ENCODE results near the gene FBN3.
"Not testable (repeated sequence)": the region's sequence is repeated elsewhere in the genome, so short reads cannot be mapped to it uniquely, and the experiment has no call there.

Gene FBN3

DNA sequence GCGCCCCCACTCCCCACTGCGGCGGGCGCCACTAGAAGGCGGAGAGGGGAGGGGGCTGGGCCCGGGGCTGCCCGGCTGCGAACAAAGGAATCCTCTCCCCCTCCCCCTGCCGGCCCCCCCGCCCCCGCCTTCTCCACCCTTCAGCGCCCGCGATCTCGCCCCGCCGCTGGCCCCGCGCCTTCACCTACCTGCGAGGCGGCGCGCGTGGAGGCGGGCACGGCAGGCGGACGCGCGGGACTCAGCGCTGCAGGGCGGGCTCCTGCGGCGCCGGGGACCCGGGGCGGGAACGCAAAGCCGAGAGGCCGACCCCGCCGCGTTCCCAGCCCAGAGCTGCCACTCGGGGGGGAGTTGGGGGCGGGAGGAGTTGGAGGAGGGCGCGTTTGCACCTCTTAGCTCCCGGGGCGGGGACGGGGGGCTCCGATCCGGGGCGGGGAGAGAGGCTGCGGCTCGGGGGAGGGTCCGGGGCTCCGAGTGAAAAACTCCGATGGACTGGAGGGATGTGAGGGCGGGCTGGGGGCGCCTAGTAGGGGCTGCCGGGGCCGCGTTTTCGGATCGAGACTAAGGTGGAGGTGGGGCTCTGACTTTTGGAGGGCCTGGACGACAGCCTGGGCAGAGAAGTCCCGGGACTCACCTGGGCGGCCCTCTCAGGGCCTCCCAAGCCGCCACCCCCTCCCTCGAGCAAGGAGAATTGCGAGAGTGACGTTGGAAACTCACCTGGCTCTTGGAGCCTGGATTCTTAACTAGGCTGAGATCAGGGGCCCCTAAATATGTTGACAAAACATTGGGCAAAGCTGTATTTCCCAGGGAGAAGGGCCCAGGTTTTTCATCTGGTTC, at the start of gene FBN3:
TSS of gene FBN3 (minus strand) at position 332 of the 834 bp plus-strand sequence. CDS start 2,112 bp downstream, outside the sequence.
- DNase-seq = no peak

DNA sequence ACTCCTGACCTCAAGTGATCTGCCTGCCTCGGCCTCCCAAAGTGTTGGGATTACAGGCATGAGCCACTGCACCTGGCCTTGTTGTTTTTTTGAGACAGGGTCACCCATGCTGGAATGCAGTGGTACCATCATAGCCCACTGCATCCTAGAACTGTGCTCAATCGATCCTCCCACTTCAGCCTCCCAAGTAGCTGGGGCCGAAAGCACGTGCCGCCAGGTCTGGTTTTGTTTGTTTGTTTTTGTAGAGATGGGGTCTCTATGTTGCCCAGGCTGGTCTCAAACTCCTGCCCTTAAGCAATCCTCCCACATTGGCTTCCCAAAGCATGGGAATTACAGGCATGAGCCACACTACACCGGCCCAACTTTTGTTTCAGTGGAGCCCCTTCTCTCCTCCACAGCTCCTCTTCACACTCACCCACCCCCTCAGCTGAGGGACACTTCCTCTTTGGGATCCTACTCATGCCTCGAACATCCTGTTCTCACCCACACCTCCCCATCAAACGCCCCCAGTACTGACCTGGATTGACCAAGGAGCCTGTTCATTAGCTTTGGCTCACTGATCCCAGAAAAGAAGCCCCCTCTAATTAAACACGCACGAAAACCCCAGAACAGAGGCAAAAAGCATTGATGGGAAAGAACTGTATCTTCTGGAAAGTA, 47.0 kb upstream of the FBN3 start:
- DNase-seq = no peak

DNA sequence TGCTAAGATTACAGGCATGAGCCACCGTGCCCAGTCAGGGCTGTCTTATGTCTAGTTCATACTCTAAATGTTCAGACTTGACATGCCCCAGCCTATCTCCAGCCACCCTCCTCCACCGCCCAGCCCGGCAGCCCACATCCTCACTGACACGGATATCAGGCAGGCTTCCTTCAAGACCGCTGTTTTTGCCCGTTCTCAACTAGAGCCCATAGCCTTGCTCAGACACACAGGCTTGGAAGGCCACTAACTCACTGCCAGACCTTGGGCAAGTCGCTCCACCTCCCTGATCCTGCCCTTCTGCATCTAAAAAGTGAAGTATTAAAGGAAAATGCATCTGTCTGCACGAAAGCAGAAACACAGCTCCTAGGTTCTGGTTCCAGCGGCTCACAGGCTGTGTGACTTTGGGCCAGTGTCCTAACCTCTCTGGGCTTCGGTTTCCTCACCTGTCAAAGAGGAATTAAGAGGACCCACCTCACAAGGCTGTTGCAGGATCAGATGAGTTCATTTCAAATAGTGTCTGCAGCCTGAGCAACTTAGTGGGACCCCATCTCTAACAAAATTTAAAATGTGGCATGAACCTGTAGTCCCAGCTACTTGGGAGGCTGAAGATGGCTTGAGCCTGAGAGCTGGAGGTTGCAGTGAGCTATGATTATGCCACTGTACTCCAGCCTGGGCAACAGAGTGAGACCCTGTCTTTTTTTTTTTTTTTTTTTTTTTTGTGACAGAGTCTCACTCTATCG, 45.3 kb upstream of the FBN3 start:
- no peak for DNase-seq

DNA sequence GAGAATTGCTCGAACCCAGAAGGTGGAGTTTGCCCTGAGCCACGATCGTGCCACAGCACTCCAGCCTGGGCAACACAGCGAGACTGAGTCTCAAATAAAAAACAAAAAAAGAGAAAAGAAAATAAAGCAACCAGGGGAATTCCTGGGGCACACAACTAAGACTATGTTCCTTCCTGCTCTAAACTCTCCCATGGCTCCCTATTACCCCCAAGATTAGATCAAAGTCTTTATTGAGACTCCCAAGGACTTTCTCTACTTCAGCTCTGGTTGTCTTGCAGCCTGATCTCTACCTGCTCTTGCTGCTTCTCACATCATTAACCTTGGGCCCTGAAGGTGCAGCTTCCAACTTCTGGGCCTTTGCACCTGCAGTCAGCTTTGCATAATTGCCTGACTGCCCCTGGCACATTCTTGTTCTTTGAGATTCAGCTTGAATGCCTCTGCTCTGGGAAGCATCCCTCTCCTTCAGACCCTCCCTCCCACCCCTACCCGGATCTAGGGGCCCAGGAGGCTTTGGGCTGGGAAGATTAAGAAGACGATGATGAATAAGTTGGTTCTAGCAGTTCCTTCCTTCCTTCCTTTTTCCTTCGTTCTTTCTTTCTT, 42.9 kb upstream of the FBN3 start:
- no peak for DNase-seq

DNA sequence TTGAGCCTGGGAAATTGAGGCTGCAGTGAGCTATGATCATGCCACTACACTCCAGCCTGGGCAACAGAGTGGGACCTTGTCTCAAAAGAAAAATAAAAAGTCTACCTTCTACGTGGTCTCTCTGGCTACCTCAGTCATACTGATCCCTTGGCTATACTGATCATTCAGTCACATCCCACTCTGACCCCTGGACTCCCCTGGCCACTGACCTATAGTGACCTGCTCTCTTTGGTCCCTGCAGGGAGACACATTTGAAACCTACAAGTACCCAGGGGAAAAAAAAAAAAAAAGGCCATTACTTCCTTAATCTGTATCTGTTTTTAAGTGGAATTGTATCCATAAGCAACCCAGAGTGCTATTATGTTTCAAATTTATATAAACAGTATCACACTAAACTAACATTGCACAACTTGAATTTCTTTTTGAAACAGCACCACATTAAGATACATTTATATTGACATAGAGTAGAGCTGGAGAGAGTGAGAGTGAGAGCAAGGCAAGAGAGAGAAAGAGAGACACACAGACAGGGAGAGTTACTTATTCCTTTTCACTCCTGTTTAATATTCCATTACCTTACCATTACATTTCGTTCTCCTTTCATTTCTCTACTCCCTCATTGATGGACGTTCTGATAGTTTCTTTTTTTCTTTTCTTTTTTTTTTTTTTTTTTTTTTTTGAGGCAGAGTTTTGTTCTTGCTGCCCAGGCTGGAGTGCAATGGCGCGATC, 36.1 kb upstream of the FBN3 start:
- no peak for DNase-seq

DNA sequence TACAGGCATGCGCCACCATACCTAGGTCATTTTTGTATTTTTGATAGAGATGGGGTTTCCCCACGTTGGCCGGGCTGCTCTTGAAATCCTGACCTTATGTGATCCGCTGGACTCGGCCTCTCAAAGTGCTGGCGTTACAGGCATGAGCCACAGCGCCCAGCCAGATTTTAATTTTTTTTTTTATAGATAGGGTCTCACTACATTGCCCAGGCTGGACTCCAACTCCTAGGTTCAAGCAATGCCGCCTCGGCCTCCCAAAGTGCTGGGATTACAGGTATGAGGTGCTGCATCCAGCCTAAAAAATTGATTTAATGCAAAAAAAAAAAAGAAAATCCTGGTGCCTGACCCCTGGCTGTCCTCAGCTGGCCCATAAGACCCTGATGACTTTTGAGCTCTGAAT, 34.9 kb upstream of the FBN3 start:
- DNase-seq = no peak

DNA sequence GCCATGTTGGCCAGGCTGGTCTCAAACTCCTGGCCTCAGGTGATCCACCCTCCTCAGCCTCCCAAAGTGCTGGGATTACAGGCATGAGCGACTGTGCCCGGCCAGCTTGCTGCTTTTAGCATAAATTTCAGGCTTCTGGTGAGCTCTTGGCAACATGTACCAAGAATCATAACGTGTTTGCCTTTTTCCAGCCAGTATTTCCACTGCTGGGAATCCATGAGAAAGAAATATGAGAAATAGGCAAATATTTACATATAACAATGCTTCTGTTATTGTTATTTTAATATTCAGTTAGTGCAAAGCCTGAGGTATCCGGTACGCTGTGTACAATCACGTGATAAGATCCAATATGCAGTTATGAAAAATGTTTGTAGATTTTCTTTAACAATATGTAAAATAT, 30.6 kb upstream of the FBN3 start:
- no peak for DNase-seq

DNA sequence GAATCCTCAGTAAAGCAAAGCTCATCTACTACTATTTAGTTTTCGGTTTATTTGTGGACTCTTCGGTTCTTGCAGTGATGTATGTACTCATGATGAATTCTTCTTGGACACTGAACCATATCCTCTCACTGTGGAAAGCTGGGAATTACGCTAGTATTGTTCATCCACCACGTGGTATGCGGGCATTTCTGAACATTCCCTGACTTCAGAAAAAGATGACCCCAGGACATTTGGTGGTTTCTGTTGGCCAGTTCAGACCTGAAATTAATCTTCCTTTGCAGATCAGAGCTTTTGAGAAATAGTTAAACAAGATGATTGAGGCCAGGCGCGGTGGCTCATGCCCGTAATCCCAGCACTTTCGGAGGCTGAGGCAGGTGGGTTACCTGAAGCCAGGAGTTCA, 25.3 kb upstream of the FBN3 start:
- DNase-seq = no peak

DNA sequence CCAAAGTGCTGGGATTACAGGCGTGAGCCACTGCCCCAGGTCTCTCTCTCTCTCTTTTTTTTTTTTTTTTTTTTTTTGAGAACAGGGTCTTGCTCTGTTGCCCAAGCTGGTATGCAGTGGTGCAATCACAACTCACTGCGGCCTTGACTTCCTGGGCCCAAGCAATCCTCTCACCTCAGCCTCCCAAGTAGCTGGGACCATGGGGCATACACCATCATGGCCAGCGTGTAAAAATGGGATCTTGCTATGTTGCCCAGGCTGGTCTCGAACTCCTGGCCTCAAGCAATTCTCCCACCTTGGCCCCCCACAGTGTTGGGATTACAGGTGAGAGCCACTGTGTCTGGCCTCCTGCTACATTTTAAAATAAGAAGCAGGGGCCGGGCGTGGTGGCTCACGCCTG, 19.1 kb upstream of the FBN3 start:
- no peak for DNase-seq

DNA sequence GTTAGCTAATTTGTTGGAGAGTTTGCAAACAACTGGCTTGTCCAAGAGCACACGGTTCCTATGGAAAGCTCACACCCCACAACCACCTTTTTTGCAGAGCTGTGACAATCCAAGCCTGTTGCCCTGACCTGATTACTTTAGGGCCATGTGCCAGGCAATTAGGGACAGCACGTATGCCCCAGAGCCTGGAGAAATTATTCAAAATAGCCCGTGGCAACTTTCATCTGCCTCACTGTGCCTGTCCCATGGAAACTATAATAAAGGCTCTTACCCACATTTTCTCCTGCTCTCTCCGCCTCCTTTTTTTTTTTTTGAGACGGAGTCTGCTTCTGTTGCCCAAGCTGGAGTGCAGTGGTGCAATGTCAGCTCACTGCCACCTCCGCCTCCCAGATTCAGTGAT, 18.6 kb upstream of the FBN3 start:
- no peak for DNase-seq

DNA sequence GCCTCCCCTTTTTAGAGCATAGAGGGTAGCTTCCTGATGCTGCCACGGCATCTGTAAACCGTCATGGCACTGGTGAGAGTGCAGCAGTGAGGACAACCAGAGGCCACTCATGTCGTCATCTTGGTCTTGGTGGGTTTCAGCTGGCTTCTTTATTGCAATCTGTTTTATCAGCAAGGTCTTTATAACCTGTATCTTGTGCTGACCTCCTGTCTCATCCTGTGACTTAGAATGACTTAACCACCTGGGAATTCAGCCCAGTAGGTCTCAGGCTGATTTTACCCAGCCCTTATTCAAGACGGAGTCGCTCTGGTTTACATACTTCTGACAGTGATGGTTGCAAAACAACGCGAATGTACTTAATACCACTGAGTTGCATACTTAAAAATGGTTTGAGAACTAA, 14.4 kb upstream of the FBN3 start:
- no peak for DNase-seq

DNA sequence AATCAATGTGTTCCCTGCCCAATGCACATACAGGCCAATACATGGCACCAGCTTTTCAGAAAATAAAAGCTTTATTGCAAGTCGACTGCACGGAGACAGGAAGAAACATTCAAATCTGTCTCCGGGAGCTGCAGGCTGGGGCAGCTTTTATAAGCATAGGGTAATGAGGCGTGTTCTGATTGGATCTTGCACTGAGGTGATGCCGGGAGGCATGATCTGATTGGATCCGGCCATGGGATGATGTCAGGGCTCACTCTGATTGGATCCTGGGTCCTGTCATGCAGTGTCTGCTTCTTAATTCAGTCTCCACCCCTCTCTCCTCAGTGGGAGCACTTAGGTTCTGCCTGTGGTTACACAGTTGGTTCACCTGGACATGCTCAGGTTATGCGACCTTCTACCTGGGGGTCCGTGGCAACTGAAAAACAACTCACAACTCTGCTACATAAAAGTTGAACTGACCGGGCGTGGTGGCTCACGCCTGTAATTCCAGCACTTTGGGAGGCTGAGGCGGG, 11.8 kb upstream of the FBN3 start:
- no peak for DNase-seq

DNA sequence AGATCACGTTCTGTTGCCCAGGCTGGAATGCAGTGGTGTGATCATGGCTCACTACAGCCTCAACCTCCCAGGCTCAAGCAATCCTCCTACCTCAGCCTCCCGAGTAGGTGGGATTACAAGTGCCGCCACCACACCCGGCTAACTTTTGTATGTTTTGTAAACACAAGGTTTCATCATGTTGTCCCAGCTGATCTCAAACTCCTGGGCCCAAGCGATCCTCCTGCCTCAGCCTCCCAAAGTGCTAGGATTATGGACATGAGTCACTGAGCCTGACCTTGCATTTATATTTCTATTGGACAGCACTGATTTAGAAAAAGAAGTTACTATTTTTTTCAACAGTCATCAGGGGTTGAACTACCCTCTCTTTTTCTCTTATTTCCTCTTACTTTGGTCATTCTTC, 9.9 kb upstream of the FBN3 start:
- DNase-seq = not testable (repeated sequence)

DNA sequence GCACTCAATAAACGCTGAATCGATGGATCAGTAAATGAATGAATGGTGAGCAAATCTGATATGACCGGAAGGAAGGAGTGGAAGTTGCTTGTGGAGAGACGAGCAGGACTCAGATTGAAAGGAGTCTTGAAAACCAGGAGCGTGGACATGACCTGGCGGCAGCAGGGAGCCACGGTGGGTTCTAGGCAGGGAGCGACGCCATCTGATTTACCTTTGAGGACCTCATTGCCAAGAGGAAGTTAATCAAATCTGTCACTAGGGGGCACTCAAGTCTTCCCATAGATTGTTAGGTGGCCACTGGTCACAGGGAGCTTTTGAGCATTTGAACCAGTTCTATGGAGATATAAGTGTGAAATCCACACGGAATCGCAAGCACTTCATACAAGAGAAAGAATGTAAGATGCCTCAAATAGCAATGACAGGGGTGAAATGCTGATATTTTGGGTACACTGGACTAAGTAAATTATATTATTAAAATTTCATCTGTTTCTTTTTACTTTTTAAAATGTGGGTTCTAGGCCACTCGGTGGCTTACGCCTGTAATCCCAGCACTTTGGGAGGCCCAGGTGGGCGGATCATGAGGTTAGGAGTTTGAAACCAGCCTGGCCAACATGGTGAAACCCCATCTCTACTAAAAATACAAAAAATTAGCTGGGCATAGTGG, 9.2 kb upstream of the FBN3 start:
- peak; percentile 75 for DNase-seq

DNA sequence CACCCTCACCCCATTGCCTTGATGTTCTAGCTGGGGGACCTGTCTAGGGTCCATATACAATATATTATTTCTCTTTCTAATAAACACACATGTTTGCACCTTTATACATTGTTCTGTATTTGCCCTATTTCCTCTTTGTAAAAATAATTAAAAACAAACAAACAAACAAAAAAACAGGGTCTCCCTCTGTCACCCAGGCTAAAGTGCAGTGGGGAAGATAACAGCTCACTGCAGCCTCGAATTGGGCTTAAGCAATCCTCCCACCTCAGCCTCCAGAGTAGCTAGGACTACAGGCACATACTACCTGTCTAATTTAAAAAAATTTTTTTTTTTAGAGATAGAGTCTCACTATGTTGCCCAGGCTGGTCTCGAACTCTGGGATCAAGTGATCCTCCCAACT, 5.9 kb upstream of the FBN3 start:
- no peak for DNase-seq

DNA sequence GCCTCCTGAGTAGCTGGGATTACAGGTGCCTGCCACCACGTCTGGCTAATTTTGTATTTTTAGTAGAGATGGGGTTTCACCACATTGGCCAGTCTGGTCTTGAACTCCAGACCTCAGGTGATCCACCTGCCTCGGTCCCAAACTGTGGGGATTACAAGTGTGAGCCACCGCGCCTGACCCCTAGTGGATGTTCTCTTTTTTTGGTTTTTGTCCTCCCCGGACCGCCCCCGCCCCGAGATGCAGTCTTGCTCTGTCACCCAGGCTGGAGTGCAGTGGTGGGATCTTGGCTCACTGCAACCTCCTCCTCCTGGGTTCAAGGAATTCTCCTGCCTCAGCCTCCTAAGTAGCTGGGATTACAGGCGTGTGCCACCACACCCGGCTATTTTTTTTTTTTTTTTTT, 4.6 kb upstream of the FBN3 start:
- DNase-seq = not testable (repeated sequence)

DNA sequence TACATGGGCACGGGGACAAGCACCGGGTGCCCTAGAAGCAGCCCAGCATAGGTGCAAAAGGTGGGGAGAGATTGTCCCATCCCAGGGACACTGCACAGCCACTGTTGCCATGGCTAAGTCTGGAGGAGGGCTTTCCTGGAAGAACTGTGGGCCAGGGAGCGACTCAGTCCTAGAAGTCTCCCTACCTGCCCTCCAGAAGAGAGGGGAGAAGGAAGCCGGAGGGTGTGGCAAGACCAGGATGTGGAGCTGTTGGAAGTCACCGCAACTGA, 2.3 kb upstream of the FBN3 start:
- DNase-seq = no peak

DNA sequence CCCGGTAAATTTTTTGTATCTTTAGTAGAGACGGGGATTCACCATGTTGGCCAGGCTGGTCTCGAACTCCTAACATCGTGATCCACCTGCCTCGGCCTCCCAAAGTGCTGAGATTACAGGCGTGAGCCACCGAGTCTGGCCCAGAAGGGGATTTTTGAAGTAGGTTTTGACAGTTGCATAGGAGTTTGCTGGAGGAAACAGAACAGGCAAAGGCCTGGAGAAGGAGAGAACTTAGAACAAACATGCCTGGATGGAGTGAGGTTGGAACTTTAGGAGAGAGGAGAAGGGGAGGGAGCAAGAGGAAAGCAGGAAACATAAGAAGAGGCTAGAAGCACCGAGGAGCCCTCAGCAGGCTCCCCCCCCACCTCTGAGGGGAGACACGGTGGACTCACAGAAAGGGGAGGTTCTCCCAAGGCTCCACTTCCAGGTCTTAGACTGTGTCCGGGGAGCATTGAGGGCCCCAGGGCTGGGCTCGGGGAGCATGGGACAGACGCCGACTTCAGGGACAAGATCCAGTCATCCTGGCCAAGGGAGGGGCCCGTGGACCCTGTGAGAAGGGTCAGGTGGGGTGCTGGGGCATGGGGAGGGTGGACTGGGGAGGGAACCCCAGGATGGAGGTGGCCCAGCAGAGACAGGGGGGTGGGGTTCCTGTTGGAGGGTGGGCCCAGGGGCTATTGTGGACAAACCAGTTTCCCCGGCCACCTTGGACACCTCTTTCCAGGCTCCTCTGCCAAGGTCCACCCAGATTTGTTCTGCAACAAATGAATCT, 1.8 kb upstream of the FBN3 start:
- DNase-seq = no peak

DNA sequence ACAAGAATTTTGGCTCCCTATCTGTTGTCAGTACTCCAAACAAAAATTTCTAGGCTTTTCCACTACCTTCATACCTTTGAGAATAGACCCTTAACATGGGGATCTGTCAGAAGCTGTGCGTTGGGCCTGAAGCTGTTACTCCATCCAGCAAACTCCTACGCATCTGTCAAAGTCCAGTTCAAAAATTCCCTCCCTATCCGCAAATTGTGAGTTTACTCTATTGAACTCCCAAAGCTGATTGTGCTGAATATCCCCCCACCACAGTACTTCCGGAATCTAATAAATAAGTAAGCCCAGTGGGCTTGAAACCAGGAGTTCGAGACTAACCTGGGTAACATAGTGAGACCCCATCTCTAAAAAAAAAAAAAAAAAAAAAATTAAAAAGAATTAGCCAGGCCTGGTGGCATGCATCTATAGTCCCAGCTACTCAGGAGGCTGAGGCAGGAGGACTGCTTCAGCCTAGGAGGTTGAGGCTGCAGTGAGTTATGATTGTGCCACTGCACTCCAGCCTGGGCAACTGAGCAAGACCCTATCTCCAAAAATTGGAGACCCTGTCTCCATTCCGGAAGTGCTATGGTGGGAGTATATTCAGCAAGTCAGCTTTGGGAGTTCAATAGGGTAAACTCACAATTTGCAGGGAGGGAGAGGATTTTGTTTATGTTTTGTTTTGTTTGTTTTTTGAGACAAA, 930 bp upstream of the FBN3 start:
- no peak for DNase-seq

DNA sequence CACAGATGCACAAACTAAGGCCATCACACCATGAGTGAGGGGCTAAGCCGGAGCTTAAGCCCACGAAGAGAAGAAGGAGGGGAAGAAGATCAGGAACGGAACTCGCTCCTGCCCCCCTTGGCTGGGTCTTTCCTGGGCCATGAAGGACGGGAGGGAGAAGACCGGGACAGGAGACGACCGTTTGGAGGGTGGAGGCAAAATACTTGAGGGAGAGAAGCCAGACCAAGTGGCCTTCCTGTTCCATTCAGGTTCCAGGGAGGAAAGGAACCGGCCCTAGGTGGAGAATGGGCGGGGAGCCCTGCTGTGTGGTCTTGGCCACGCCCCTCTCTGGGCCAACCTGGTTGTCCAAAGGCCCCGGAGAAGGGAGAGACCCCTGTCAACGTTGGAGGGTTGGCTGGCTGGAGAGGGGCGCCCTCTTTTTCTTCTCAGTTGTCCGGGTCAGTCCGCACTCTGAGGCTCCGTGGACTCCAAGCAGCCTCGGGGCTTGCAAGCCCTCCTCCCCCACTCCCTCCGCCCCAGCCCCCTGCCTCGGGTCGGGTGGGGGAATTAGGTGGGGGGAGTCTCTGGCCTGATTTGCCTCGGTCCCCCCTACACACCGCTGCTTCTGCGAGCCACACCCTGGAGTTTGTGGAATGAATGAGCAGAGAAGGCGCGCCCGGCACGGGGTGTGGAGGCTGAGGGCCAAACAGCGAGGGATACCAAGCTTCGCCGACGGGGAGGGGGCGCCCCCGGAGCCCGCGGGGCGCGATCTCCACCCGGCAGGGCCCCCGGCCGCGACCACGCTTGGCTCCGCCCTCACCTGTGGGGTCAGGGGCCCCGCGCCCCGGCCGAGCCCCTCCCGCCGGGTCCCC, 757 bp downstream of the FBN3 start:
- no peak for DNase-seq

Data from COR-L47 (cell line).